GM21390 (cell line): ENCODE results near the gene FEN1.

Source experiments
- ATAC-seq: cut with Tn5 transposase; IDR thresholded peaks from one replicate; pipeline ENCODE4 v1.9.1; 2021; ENCODE audit not compliant: unreplicated experiment

The FEN1 gene

DNA sequence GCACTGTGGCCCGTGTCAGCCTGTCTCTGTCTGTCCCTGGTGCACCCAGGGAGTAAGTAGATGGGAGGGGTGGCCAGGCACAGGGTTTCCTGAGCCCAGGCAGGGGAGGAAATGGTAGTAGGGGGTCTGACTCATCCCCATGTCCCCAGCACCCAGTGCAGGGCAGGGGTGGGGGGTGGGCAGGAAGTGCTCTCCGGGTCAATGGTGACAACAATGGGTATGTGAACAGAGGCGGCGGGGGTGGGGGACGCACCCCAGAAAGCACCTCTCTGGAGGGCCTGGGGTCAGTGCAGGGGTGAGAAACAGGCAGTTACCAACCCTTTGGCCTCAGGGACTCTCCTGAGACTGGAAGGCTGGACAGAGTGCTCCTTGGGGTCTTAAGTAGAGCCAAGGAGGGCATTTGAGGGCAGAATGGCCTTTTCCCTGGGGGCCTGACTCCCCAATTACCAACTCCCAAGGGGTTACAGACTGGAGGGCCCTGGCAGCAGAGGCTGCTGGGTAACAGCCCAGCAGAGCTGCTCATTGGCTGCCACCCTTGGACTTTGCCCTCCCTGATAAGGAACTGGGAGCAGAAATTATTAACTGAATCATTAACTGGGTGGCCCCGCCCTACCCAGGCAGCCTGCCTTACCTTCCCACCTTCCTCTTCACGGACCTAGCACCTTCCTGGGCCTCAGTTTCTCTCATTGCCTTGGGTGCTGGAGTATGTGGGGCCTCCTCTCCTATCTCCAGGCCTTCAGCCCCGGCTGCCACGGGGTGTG, 36.1 kb upstream of the FEN1 start:
- ATAC-seq = no peak

DNA sequence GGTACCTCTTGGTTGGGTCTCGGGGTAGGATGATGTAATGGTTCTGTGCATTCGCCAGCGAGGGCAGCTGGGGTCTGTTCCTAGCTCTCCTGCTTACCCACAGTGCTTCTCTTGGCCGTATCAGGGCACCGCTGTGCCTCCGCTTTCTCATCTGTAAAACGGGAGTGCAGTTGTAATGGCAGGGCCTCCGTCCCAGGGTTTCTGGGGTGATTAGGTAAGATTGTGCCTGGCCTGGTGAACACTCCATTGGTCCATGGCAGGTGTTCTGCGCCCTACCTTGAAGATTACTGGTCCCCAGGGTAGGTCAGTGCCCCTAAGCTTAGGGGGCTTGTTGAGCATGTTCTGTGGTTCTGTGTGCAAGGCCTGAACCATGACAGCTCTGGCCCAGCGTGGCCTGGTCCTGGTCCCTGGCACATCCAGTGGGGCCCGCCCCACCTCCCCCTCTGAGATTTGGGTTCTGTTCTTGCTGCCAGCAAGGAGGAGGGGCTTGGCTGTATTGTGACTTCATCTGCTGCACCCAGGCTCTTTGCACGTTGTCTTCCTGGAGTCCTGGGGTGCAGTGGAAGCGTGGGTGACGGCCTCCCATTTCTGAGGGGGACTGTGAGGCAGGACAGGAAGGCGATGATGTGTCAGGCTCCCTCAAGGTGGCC, 35.4 kb upstream of the FEN1 start:
- ATAC-seq = no peak

DNA sequence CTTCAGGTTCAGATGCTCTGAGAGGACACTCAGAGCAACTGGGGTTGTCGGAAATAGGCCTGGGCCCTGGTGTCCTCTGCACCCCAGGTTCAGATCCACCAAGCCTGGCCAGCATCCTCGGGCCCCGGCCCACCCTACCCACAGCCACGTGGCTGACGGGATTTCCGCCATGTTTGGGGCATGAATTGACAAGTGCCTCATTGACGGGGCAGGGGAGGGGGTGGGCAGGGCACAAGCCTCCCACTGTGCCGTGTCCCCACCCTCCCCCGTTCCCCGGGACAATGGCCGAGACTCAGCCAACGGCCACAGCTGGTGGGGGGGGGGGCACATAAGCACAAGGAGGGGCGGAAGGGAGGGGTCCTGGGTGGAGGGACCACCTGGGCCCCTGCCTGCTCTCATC, 31.8 kb upstream of the FEN1 start:
- no peak for ATAC-seq

DNA sequence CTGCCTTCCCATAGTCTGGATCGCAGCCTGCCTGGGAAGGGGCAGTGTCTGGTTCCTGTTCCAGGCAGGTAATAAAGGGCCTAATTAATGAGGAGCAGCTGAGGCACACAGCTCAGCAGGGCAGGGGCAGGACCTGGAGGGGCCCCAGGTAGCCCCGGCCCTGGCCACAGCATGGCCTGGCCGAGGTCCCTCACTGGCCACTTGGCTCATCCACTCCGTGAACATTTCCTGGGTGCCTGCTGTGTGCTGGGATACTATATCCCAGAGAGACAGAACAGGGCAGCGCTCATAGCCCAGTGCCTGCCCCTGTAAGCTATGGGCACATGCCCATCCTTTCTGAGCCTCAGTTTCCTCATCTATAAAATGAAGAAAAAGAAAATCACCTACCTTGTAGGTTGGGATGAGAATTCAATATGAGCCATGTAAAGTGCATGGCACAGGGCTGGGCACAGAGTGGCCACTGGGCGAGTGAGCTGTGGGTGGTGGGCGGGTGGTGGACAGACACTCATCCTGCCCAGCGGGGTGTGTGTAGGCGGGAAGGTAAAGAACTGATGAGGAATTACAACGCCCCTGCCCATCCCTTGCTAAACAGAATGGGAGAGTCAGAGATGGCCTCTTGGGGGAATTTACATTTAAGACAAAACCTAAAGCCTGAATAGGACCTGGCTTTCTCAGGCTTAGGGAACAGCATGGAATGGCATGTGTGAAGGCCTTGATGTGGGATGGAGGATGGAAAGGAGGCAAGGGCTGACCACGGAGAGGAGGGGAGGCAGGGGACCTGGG, 31.1 kb upstream of the FEN1 start:
- ATAC-seq = no peak

DNA sequence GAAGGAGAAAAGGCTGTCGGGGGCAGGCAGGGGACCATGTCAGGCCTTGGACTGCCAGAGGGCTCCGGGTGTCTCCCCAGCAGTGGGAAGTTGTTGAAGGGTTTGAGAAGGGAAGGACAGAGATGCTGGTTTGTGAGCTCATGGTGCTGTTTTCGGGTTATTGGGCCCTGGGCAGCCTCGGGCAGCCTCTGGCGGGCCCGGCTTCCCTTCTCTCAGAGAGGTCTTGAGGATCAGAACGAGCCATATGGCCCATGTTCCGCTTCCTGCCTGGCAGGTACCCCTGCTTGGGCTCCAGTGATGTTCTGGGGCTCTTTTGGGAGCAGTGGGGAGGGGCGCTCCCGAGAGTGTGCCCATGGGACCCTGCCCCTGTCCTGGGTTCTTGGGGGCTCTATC, 30.5 kb upstream of the FEN1 start:
- ATAC-seq = no peak

DNA sequence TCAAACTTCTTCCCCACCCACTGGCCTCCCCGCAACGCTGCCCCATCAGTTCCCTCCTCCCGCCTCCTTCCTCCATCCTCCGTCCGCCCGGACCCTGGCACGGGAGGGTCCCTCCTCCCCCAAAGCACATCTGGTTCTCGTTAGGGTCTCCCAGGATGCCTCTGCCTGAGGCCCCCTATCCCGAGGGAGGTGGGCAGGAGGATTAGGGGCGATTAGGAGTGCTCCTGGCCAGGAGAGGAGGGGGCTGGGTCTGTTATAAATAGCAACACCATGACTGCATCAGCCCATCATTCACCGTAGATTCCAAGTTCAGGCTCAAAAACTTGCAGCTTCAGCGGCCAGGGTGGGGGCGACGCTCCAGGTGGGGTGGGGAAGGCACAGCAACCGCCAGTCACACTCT, 29.9 kb upstream of the FEN1 start:
- ATAC-seq = no peak

DNA sequence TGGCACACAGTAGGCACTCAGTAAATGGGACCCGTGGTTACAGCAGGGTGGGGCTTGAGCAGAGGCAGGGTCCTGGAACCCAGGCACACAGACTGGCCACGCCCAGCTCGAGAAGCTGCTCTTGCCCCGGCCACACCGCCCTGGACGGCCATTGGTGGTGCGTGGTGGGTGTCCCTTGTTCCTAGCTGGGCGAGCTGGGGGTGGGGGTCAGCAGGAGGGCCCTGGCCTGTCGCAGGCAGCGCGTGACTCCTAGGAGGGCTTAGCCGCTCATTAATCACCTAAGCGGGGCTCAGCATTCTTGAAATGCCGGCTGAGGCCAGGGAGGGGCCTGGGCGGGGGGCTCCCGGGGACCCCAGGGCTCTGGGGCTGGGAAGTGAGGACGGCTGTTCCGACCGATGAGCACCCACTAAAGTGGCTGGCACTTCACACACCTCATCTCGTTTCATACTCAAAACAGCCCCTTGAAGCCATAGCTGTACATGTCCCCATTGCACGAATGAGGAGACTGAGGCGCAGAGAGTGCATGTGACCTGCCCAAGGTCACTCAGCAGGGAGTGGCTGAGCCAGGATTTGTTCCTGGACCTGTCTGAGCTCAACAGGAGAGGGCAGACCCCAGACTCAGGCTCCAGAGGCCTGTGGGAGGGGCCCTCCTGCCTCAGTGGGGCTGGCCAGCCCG, 28.6 kb upstream of the FEN1 start:
- ATAC-seq = no peak

DNA sequence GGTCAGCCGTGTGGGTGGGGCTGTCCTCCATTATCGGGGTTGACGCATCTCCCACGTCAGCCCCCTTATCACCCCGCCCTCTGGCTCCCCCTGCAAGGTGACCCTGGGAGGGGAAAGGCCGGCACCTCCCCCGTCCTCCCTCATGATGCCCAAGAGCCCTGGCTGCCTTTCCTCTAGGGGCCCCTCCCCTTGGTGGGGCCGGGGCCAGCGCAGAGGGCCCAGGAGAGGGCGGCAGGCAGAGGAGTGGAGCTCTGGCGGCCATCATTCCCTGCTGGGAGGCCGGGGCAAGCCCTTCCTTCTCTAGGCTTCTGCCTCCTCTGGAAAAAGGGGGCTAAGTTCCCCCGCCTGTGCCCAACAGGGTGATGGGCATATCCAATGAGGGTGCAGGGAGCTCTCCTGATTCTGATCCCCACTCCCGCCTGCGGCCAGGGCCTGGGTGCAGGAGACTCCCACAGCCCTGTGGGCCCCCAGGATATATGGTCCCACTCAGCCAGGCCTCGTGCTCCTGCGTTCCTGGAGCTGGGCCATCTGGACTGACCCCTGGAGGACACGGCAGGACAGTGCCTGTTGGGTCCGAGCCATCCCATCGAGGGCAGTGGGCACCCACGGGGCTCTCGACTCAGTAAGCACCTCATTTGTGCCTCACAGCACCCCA, 28.0 kb upstream of the FEN1 start:
- no peak for ATAC-seq

DNA sequence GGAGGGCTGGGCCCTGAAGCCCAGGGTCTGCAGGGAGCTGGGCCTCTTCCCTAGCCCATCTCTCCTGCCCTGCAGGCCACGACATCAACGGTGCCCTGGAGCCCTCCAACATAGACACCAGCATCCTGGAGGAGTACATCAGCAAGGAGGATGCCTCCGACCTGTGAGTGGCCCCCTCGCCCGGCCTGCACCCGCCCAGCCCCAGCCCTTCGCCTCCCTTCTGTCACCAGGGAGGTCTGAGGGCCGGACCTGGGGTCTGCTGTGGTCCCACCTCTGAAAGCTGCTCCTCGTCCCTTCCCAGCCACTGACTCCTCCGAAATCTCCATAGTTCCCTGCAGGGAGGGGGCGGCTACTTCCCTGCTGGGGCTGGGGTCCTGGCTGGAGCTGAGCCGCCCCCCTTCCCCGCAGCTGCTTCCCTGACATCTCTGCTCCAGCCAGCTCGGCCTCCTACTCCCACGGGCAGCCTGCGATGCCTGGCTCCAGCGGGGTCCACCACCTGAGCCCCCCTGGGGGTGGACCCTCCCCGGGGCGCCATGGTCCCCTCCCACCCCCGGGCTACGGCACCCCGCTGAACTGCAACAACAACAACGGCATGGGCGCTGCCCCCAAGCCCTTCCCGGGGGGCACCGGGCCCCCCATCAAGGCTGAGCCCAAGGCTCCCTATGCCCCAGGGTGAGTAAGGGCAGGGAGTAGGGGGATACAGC, 27.0 kb upstream of the FEN1 start:
- no peak for ATAC-seq

DNA sequence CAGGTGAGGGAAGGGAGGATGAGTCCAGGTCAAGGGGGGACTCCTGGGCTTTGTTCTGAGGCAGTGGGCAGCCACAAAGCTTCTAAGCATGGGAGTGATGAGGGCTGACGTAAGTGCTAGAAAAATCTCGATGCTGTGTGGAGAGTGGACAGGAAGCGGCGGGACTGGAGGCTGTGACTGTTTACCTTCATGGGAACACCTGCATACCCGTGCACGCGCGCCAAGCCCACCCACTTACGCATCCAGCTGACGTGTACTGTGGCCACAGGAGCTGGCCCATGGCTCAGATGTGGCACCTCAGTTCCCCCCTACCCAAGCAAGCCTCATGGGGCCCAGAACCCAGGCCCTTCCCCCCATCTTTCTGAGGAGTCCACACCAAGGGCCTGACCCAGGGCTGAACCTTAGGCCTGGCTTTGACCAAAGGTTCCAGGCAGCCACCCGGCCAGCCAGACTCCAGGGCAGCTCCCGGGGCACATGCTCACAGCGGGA, 26.3 kb upstream of the FEN1 start:
- ATAC-seq = no peak

DNA sequence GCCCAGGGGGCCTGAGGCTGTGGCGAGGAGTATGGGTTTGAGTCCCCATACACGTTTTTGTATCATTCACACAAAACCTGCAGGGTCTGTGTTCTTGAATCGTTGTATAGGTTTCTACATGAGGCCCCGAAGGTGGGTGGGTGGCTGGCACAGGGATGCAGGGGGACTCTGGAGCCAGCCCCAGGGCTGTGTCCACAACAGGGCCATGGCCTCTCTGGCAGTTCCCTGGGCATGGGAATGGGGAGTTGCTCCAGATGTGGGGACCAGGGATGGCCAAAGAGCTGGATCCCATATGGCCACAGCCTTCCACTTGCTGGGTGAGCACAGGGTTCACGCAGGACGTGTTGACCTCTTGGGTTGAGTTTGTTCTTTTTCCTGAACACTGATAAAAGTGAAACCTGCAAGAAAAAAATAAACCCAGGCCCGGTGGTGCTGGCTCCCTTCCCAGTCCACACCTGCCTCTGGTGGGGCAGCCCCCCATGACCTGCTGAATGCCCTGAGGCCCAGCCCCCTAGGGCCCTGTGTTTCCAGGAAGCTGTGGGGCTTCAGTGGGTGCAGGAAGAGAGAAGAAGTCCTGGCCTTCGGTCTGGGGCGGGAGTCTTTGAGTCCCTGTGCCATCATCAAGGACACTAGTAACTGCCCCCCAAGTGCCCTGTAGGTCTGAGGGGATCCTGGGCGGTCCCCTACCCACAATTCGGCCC, 24.2 kb upstream of the FEN1 start:
- ATAC-seq = no peak

DNA sequence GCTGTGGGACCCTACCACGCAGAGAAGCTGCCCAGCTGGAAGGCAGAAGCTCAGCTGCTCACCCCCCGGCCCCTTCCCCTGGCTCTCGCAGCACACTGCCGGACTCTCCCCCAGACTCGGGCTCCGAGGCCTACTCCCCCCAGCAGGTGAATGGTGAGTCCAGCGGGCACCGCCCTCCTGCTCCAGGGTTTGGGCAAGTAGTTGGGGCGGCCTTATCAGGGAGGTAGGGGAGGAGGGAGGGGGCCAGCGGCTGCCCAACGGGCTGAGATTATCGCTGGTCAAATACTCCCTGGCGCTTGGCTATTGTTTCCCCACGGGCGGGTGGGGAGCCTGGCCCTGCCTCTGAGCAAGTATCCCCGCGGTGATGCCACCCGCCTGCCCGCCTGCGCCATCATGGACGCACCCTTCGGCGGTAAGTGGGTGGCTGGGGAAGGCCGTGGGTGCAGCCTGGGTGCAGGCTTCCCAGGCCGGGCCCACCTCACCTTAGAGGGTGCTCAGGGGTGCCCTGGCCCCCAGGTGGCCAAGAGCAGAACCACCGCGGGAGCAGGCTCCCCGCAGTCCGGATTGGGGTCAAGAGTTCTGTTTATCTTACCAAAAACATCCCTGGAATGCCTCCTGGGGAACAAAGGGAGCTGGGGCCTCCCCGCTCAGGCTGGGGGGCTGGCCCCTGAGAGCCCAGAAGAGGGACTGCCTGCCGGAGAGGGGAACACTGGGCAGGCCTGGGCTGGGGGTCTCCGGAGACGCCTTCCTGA, 23.4 kb upstream of the FEN1 start:
- ATAC-seq = no peak

DNA sequence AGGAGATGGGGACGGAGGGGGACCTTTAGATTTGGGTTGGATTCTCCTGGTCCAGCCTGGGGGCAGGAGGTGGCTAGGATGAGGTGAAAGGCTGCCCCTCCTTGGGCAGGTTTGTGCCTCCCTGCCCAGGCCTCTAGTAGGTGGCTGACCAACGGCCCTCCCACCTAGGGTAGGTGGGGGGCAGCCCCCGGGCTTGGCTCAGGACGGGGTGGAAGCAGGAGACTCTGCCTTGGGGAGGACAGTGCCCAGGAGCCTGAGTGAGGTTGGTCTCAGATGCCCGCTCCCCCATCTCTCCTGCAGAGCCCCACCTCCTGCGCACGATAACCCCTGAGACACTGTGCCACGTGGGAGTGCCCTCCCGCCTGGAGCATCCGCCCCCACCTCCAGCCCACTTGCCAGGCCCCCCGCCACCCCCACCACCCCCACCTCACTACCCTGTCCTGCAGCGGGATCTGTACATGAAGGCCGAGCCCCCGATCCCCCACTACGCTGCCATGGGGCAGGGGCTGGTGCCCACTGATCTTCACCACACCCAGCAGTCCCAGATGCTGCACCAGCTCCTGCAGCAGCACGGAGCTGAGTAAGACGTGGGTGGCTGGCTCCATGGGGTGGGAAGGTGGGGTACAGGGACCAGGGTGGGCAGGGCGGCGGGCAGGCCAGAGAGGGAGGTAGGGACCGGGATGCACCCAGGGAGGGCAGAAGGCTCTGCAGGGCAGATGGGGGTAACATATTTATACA, 22.6 kb upstream of the FEN1 start:
- ATAC-seq = no peak

DNA sequence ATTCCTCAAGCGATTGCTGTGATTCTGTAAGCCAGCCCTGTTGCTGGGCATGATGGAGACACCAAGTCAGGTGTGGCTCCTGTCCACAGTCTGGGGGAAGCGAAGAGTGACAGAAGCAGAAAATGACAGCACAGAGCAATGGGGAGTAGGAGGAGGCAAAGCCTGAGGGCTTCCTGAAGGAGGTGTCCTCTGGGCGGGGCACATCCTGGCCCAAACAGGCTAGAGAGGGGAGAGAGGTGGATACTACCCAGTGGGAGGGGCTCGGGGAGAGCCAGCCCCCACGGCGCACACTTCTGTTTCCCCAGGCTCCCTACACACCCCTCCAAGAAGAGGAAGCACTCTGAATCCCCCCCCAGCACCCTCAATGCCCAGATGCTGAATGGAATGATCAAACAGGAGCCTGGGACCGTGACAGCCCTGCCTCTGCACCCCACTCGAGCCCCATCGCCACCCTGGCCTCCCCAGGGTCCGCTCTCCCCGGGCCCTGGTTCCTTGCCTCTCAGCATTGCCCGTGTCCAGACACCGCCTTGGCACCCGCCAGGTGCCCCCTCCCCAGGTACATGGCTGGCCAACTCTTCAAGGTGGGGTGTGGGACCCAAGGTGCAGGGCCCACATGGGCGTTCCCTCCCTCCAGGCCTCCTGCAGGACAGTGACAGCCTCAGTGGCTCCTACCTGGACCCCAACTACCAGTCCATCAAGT, 21.4 kb upstream of the FEN1 start:
- ATAC-seq = no peak

DNA sequence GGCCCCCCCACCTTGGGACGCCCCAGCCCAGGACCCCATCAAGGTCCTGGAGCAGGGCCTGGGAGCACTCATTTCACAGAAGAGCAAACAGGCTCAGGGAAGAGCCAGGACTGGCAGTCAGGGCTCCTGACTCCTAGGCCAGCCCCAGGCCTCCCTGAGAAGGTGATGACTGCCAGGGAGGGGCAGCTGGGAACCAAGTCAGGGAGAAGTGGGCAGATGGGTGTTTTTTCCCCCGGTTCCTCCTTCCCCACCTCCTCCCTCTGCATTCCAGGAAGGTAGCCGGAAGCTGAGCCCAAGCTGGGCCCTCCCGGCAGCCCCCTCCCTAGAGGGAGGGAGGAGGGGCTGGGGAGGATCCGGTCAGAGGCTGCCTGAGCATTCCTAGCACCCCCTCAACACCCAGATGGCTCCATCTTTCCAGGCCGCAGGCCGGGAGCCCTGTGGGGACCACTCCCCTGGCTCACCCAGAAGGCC, 20.7 kb upstream of the FEN1 start:
- no peak for ATAC-seq

DNA sequence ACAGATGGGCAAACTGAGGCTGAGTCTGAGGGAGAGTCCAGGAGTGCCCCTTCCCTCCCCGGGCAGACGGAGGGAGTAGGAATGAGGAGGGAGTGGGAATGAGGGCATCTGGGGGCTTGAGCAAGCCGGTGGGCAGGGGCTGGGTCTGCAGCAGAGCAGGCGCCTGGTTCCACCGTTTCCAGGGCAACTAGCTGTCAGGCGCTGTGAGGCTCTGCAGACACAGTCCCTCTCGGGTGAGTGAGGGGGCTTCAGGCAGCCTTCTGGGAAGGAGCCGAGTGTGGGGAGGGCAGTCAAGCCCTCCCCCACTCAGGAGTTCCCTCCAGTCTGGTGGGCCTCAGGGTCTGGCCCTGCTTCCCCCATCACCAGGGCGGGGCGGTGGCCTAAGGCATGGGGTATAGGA, 19.4 kb upstream of the FEN1 start:
- no peak for ATAC-seq

DNA sequence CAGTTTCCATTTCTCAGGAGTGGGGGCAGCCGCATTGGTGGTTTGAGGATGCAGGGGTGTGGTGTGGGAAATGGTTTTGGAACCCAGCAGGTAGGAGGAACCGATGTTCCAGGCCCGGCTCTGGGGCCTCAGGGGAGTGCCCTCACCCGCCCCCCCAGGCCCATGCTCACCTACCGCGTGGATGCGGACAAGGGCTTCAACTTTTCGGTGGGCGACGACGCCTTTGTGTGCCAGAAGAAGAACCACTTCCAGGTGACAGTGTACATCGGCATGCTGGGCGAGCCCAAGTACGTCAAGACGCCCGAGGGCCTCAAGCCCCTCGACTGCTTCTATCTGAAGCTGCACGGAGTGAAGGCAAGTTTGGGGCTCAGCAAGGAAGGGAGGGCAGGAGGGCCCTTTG, 18.9 kb upstream of the FEN1 start:
- ATAC-seq = no peak

DNA sequence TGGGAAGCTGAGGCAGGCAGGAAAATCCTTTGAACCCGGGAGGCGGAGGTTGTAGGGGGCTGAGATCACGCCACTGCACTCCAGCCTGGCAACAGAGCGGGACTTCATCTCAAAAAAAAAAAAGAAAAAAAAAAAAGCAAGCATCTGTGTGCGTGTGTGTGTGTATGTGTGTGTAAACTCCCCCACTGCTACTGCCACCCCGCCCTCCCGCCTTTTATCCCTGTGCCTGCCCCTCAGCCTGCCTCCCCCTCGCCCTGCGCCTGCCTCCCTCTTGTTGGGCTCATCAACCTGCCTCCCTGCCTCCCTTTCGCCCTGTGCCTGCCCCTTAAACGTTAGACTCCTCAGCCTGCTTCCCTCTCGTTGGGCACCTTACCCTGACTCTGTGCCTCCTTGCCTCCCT, 18.3 kb upstream of the FEN1 start:
- no peak for ATAC-seq
